ENCODE results near the gene GPATCH4.
"Not testable (repeated sequence)": the region's sequence is repeated elsewhere in the genome, so short reads cannot be mapped to it uniquely, and the experiment has no call there.

The GPATCH4 gene

DNA sequence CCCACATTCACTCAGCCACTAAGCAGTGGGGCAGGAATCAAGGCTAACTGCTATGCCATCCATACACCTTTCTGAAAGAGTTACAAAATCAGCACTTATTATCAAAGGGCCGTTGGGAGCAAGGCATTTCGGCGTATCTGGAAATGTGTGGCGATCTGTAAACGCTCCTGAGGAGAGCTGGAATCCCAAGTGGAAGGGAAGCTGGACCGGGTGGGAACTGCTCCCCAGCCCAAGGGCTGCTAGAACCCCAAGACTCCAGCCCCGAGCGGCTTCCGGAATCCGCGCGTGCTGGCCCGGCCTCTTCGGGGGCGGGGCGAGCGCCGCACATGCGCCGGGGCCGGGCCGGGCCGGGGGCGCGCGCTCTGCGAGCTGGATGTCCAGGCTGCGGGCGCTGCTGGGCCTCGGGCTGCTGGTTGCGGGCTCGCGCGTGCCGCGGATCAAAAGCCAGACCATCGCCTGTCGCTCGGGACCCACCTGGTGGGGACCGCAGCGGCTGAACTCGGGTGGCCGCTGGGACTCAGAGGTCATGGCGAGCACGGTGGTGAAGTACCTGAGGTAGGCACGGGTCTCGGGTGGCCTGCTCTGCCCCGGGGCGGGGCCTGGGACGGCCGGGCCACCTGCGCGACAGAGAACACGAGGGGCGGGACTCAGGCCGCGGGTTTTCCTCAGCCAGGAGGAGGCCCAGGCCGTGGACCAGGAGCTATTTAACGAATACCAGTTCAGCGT, 9.7 kb downstream of the GPATCH4 start, which contains the start of gene NAXE:
Gene NAXE, plus strand, starts transcription at position 345 of the 726 bp plus-strand sequence. Its CDS starts 29 bp downstream, at position 374.
- Histone ChIP-seq H3K4me2 (ENCODE audit: low read length) (peak within 1 kb of the TSS; percentile 92), H3K27ac (peak within 1 kb of the TSS; percentile 74), H3K27me3 (ENCODE audit: control insufficient read depth, insufficient read depth, low read length) (no peaks in the 10 kb centered on the region), H2AFZ (peak within 1 kb of the TSS; percentile 83), H3K4me3 (ENCODE audit: low read depth, low read length) (peak within 1 kb of the TSS; percentile 83), H3K79me2 (no peaks in the 10 kb centered on the region), H3K4me1 (peaks cover 4% of the 10 kb centered on the region), H3K9ac (peak within 1 kb of the TSS; percentile 46), H3K36me3 (ENCODE audit: control insufficient read depth, insufficient read depth, low read length) (no peaks in the 10 kb centered on the region), H3K9me3 (ENCODE audit: control insufficient read depth, low read length) (no peaks in the 10 kb centered on the region)
- TF ChIP-seq, protein P1, sequence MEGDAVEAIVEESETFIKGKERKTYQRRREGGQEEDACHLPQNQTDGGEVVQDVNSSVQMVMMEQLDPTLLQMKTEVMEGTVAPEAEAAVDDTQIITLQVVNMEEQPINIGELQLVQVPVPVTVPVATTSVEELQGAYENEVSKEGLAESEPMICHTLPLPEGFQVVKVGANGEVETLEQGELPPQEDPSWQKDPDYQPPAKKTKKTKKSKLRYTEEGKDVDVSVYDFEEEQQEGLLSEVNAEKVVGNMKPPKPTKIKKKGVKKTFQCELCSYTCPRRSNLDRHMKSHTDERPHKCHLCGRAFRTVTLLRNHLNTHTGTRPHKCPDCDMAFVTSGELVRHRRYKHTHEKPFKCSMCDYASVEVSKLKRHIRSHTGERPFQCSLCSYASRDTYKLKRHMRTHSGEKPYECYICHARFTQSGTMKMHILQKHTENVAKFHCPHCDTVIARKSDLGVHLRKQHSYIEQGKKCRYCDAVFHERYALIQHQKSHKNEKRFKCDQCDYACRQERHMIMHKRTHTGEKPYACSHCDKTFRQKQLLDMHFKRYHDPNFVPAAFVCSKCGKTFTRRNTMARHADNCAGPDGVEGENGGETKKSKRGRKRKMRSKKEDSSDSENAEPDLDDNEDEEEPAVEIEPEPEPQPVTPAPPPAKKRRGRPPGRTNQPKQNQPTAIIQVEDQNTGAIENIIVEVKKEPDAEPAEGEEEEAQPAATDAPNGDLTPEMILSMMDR (IDR thresholded peaks at IDR 0.05), result no peak

DNA sequence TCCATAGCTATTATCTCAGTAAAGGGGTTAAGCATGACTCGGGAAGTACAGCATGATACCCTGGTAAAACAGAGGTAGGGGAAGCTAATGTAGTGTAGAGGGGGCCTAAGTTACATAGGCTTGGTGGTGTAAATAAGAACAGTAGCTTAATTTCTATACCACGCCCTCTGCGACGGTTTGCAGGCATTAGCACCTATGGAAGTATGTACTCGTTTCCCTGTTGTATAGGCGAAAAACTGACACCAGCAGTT, 10.2 kb downstream of the GPATCH4 start:
- Histone ChIP-seq H3K27me3 (ENCODE audit: control insufficient read depth, insufficient read depth, low read length) (no peaks in the 10 kb centered on the region), H3K9me3 (ENCODE audit: control insufficient read depth, low read length) (no peaks in the 10 kb centered on the region), H2AFZ (peak overlapping the region; percentile 83)

DNA sequence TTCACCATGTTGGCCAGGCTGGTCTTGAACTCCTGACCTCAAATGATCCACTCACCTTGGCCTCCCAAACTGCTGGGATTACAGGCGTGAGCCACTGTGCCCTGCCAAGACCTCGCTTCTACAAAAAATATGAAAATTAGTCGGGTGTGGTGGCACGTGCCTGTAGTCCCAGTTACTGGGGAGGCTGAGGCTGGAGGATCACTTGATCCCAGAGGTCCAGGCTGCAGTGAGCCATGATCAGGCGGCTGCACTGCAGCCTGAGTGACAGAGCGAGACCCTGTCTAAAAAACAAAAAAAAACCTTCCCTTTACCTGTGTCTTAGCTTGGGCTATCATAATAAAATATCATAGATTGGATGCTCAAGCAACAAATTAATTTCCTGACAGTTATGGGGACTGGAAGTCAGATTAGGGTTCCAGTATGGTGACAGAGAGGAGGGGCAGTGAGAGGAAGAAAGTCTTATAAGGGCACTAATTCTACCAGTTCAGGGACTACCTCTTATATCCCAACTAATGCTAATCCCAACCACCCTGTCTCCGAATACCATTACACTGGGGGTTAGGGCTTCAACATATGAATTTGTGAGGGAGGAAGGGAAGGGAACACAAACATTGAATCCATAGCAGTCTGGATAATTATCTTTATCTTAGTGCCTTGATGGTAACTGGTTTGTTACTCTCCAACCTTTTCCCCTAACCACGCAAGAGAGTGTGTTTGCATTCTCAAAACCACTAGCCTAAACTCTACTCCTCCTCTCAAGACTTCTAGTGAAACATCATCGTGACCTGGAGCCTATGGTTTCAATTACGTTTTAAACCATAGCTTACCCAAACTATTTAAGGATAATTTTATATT, 10.7 kb downstream of the GPATCH4 start:
- no peaks in the 10 kb centered on the region for H3K36me3 ChIP-seq (ENCODE audit: control insufficient read depth, insufficient read depth, low read length)
- H3K9ac ChIP-seq, result no peak overlapping the region
- TF ChIP-seq, protein P1 (IDR thresholded peaks at IDR 0.05), result no peak
- peaks cover 4% of the 10 kb centered on the region for H3K4me1 ChIP-seq
- H3K27me3 ChIP-seq (ENCODE audit: control insufficient read depth, insufficient read depth, low read length), result no peaks in the 10 kb centered on the region
- H3K4me2 ChIP-seq (ENCODE audit: low read length), result no peak overlapping the region
- H3K9me3 ChIP-seq (ENCODE audit: control insufficient read depth, low read length), result no peaks in the 10 kb centered on the region
- H3K4me3 ChIP-seq (ENCODE audit: low read depth, low read length), result peak overlapping the region; percentile 83
- H2AFZ ChIP-seq, result peak overlapping the region; percentile 83
- no peaks in the 10 kb centered on the region for H3K79me2 ChIP-seq
- H3K27ac ChIP-seq, result peak overlapping the region; percentile 74

More for the DNA sequence above, 10.2 kb downstream of the GPATCH4 start:
- H3K4me3 ChIP-seq (ENCODE audit: low read depth, low read length), result peak overlapping the region; percentile 83
- peak overlapping the region; percentile 74 for H3K27ac ChIP-seq
- TF ChIP-seq, protein P1 (IDR thresholded peaks at IDR 0.05), result no peak
- H3K79me2 ChIP-seq, result no peaks in the 10 kb centered on the region
- no peaks in the 10 kb centered on the region for H3K36me3 ChIP-seq (ENCODE audit: control insufficient read depth, insufficient read depth, low read length)
- peaks cover 4% of the 10 kb centered on the region for H3K4me1 ChIP-seq
- no peak overlapping the region for H3K9ac ChIP-seq
- H3K4me2 ChIP-seq (ENCODE audit: low read length), result peak overlapping the region; percentile 92

DNA sequence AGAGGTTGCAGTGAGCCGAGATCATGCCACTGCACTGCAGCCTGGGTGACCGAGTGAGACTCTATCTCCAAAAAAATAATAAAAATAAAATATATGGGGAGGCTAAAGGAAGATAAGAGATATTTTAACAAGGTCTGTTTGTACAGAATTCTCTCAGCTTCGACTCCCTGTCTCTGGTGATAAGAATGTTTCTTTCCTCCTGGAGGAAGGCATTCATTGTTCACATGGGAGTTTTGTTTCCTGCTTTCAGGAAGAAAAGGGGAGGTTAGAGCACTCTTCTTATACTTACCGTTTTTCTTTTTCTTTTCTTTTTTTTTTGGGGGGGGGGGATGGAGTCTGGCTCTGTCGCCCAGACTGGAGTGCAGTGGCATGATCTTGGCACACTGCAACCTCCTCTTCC, 11.7 kb downstream of the GPATCH4 start:
- Histone ChIP-seq H3K9ac (no peak overlapping the region), H3K9me3 (ENCODE audit: control insufficient read depth, low read length) (no peaks in the 10 kb centered on the region), H3K27ac (no peak overlapping the region), H3K27me3 (ENCODE audit: control insufficient read depth, insufficient read depth, low read length) (no peaks in the 10 kb centered on the region), H3K4me1 (peaks cover 4% of the 10 kb centered on the region), H2AFZ (no peak overlapping the region), H3K4me2 (ENCODE audit: low read length) (no peak overlapping the region), H3K79me2 (no peaks in the 10 kb centered on the region), H3K36me3 (ENCODE audit: control insufficient read depth, insufficient read depth, low read length) (no peaks in the 10 kb centered on the region), H3K4me3 (ENCODE audit: low read depth, low read length) (no peak overlapping the region)
- TF ChIP-seq, protein P1 (IDR thresholded peaks at IDR 0.05), result no peak

DNA sequence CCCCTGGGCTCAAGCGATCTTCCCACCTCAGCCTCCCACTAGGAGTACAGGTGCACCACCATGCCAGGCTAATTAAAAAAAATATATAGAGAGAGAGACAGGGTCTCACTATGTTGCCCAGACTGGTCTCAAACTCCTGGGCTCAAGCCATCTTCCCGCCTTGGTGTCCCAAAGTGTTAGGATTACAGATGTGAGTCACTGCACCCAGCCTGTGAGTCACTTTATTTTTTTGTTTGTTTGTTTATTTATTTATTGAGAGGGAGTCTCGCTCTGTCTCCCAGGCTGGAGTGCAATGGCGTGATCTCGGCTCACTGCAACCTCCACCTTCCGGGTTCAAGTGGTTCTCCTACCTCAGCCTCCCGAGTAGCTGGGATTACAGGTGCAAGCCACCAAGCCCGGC, 13.4 kb downstream of the GPATCH4 start:
- H3K36me3 ChIP-seq (ENCODE audit: control insufficient read depth, insufficient read depth, low read length); H3K9me3 ChIP-seq (ENCODE audit: control insufficient read depth, low read length); H3K4me3 ChIP-seq (ENCODE audit: low read depth, low read length); H3K9ac ChIP-seq; H3K79me2 ChIP-seq; H3K4me2 ChIP-seq (ENCODE audit: low read length); H3K27ac ChIP-seq; H3K4me1 ChIP-seq; H3K27me3 ChIP-seq (ENCODE audit: control insufficient read depth, insufficient read depth, low read length); H2AFZ ChIP-seq: not testable (repeated sequence)

Data from parathyroid adenoma (tissue), 2 donors.